Activated CD4-positive, alpha-beta T cell treated with anti-CD3 and anti-CD28 coated beads, Interleukin-2, amount 50 U/mL, for 16 hours (primary cell): ENCODE measurements around the gene SLX9.

Experiments used
- DNase-seq: peaks from one replicate; pipeline ENCODE4 v3.0.0-alpha.2; 2020

The SLX9 gene

GRCh38 chr21:44931501-44932407, 8.1 kb upstream of the SLX9 start:
- DNase-seq = no peak

GRCh38 chr21:44932408-44933181, 7.2 kb upstream of the SLX9 start:
- peak; percentile 62 for DNase-seq

GRCh38 chr21:44933199-44933917, 6.5 kb upstream of the SLX9 start:
- no peak for DNase-seq

GRCh38 chr21:44933918-44934260, 5.9 kb upstream of the SLX9 start:
- DNase-seq = no peak

- no peak for DNase-seq
Measured at GRCh38 chr21:44934276-44934675, 5.6 kb upstream of the SLX9 start.

GRCh38 chr21:44934797-44935532, 4.9 kb upstream of the SLX9 start:
- no peak for DNase-seq

GRCh38 chr21:44935533-44935927, 4.3 kb upstream of the SLX9 start:
- DNase-seq = no peak

- DNase-seq = no peak
Measured at GRCh38 chr21:44938772-44939531, 877 bp upstream of the SLX9 start.

GRCh38 chr21:44940116-44940631, 345 bp downstream of the SLX9 start:
- no peak for DNase-seq

- DNase-seq = no peak
Measured at GRCh38 chr21:44941567-44941966, 1.7 kb downstream of the SLX9 start.

- no peak for DNase-seq
Measured at GRCh38 chr21:44942566-44942965, 2.7 kb downstream of the SLX9 start.

GRCh38 chr21:44943005-44943685, 3.3 kb downstream of the SLX9 start:
- peak; percentile 43 for DNase-seq

- no peak for DNase-seq
Measured at GRCh38 chr21:44943686-44944550, 4.1 kb downstream of the SLX9 start.

GRCh38 chr21:44944596-44944995, 4.8 kb downstream of the SLX9 start:
- DNase-seq = no peak

GRCh38 chr21:44946254-44947041, 6.6 kb downstream of the SLX9 start:
- DNase-seq = no peak

GRCh38 chr21:44947111-44947929, 7.5 kb downstream of the SLX9 start:
- no peak for DNase-seq

GRCh38 chr21:44947930-44948331, 8.1 kb downstream of the SLX9 start:
- DNase-seq = no peak

GRCh38 chr21:44948426-44949120, 8.7 kb downstream of the SLX9 start:
- DNase-seq = no peak
